Activated naive CD8-positive, alpha-beta T cell treated with anti-CD3 and anti-CD28 coated beads, Interleukin-2, amount 50 U/mL, for 16 hours (primary cell): ENCODE results near the gene COX14.

Source experiments
- DNase-seq: peaks from one replicate; pipeline ENCODE4 v3.0.0-alpha.2; 2020; ENCODE audit warnings: low read depth, low spot score

Gene COX14

DNA sequence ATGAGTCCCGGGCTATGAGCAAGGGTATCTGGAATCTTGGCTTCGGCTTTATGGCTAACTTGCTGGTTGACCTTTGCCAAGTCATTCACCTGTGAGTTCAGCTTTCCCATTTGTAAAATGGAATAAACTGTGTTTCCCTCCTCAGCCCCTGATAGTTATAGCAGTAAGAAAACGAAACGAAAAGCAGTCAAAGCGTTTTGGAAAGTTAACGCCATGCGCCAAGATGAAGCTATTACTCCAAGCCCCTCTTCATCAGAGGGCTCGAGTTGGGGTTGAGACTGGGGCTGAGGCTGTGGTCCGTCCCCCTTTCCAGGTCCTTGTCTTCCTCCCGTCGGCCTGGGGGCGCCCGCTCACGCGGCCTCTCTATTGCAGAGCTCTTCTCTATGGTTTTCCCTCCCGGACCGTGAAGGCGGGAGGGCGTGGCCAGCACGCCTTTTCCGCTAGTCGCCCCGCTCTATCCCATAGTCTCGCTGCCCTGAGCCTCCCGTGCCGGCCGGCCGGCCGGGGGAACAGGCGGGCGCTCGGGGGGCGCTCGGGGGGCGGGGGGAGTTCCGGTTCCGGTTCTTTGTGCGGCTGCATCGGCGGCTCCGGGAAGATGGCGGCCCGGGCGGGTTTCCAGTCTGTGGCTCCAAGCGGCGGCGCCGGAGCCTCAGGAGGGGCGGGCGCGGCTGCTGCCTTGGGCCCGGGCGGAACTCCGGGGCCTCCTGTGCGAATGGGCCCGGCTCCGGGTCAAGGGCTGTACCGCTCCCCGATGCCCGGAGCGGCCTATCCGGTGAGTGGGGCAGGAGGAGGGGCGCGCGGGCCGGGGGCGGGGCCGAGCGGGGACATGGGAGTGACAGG is 27.0 kb upstream of the COX14 start, which contains the start of gene SMARCD1:
Gene SMARCD1, plus strand, starts transcription at position 568 of the 840 bp plus-strand sequence. Its CDS starts 28 bp downstream, at position 596.
- peak; percentile 58 for DNase-seq

DNA sequence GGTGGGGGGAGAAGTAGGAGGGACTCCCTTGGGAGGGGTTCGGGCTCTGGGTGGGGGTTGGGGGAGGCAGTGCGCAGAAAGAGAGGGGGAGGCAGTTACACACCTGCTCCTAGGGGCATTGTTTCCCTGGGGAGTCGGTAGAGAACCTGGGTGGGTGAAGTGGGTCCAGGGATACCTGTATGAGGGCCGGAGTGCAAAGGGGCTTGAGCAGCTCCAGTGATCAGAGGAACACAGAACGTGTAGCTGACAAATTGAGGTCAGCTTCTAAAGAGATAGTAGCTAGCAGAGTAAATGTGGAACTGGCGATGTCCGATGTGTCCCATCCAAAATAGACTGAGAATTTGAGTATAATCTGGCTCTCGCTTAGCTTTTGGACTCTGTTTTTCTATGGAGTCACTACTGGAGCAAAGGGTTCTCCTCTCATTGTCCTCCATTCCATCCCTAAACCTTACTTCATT is 26.4 kb upstream of the COX14 start:
- no peak for DNase-seq

DNA sequence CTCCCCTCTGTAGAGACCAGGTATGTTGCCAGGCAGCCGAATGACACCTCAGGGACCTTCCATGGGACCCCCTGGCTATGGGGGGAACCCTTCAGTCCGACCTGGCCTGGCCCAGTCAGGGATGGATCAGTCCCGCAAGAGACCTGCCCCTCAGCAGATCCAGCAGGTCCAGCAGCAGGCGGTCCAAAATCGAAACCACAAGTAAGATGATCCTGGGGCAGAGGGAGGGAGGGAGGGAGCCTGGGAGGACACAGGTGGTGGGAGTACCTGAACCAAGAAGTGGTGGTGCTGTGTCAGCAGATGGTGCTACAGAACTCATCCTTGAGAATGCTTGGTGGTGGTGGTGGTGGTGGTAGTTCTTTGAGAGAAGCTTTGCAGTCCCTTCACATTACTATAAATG is 25.9 kb upstream of the COX14 start:
- no peak for DNase-seq

DNA sequence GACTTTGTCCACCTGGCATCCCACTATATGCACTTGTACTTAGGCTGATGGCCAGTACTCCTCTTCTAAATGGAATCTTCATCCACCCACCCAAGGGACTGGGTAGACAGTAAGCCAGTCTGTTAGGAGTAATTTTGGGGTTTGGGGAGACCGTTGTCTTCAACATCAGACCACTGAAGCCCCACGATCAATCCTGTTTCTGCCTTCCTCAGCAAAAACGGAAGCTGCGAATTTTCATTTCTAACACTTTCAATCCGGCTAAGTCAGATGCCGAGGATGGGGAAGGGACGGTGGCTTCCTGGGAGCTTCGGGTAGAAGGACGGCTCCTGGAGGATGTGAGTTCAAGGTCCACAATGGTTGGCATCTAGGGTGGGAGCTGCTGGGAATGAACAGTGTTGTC is 24.9 kb upstream of the COX14 start:
- DNase-seq = no peak

DNA sequence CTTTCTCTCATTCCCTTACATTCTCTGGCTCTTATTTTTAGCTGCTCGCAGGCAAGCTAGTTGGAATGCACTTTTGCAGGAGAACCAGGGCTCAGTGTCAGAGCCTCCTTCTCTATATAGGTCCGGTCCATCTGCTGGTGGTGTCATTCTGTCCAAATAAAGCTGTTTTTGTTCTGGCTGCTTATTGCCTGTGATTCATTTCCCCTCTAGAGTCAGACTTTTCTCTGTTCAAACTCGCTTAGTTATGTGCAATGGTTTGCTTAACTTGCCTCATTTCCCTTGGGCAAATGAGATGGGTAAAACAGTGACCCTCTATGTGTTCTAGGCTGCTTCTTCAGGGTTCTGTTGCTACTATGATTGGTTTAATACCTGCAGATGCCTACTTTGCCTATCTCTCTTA is 24.0 kb upstream of the COX14 start:
- no peak for DNase-seq

DNA sequence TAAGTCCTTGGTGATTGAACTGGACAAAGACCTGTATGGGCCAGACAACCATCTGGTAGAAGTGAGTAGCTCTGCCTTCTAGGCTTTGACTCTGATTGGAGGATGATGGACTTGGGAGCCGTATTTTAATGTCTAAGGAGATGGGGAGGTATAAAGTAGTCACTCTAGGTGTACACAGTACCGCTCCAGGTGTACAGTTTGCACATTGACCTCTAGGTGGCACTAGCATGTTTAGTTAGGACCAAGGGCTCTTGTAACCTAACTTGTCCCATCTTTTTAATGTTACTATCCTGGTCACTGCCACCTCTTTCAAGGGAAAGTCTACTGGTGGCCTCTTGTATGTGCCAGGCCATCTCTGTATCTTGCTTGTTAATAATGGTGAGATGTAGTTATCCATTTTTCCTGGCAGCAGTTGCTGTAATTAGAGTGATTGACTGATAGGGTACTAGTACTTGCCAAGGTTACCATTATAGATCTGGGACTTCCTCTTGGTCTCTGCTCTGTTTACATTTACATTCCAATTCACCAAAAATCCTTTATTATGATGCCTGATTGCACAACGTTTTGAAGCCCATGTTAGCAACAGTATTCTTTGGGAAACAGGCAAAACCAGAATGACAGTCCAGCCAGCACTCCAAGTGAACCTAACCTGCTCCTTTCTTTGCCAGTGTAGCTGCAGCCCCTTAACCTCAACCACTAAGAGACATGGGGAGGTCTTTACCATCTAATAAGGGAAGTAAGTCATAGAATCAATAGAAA is 23.3 kb upstream of the COX14 start:
- no peak for DNase-seq

DNA sequence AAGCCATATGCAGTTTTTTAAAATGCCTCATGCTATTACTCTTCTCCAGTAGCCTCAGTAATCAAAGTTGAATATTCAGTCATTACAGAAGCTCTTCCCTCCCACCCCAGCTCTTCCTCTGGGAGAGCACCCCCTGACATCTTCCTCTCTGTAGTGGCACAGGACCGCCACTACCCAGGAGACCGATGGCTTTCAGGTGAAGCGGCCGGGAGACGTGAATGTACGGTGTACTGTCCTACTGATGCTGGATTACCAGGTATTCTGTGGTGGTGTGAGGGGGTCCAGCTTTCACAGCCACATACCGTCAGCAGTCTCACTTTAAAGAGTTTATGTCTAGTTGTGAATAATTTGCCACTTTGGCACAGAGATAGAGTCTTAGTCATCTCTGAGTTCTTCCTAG is 22.3 kb upstream of the COX14 start:
- DNase-seq = no peak

DNA sequence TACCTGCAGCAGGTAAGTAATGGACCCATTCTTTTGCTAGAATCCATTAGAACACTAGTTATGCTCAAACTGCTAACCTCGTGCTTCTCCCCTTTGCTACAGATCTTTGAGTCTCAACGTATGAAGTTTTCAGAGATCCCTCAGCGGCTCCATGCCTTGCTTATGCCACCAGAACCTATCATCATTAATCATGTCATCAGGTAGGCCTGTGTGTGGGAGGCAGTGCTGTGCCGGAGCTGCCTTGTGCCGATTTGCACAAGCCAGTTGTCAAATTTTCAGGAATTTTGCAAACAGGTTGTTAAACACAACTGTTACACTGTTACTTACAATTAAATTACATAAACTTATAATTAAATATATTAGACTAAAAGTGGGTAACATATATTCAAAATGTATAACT is 21.6 kb upstream of the COX14 start:
- DNase-seq = no peak

DNA sequence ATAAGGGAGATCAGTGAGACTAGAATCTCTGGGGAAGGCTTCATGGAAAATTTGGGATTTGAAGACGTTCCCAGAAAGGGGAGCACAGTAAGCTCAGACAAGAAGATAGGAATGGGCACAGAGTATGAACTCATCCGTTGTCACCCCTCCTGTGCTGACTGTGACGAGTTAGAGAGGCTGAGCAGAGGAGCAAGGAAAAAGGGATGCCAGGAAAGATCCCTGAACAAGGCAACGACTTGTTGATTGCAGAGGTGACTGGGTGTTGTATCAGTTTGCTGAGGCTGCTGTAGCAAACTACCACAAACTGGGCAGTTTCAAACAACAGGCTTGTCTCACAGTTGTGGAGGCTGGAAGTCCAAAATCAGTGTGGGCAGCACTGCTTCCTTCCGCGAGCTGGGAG is 14.1 kb upstream of the COX14 start:
- DNase-seq = no peak

DNA sequence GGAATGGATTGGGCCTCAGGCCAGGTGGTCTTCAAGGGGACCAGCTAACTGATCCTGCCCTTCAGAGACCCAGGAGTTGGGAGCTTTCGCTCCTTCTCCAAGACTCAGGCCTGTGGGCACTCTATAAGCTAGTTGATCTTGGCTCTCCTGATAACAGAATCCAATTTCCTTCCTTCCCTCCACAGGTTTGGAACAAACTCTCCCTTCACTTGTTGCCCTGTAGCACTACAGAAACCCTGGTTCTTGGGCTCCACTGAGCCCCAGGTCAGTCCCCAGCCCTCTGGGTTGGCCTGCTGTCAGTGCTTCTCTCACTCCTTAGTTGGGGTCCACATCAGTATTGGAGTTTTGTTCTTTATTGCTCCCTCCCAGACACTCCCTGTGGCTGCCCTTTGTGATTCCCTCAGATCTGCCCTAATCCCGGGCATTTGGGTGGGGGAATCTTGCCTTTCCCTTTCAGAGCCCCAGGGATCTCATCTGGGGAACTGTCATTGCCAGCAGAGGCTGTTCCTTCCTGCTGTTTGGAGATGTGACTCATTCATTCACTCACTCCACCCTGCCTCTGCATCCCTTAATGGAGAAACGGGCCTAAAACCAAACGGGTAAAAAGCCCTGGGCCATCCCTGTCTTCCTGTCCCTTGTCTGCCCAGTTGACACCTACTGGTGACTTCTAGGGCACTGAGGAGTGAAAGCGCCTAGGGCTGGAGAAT is 12.6 kb upstream of the COX14 start:
- no peak for DNase-seq

DNA sequence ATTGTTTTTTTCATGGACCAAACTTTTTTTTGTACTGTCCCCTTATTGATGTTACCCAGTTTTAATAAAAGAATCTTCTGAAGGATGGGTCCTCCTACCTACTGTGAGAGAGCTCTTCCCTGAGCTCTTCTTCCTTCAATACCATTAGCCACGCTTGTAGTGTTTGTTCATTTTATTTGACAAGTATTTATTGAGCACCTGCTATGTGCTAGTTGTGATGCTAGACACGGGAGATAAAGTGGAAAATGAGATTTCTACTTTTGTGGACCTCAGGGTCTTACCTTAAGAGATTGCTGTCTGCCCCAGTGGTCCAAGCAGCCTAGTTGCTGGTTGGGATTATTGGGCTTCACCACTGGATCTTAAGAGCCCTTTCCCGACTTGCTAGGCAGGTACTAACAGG is 11.5 kb upstream of the COX14 start:
- no peak for DNase-seq

DNA sequence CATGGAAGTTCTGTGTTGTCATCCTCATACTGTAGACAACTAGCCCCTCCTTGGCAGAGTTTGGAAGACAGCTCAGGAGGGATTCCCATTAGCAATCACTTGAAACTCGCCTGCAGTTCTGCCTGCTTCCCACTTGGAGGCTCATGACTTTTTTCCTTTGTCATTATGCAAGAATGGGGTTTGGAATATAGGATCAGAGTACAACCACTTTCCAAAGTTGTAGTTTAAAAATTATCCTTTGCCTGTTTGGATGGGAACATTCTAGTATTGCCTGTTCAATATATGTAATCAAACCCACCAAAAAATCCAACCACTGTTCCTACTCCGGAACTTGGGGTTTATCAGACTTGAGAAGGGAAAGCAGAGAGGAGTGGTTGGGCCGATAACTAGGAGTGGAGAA is 10.4 kb upstream of the COX14 start:
- no peak for DNase-seq

DNA sequence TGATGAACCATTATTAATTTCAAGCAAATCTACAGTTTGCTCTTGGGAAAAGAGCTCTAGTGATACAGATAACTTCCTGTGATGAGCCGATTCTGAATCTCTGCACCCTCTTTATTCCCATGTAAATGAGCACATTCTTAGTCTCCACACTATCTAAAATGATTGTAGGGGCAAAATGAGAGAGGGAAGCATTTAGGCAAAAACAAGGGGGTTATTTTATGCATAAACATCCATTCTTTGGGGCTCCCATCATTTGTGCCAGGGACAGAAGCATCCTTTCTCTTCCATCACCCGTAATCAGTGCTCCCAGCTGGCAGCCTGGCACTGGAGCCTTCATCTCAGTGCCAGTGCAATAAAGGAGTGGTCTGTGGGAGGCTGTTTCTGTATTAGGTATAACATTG is 9.9 kb upstream of the COX14 start:
- no peak for DNase-seq

DNA sequence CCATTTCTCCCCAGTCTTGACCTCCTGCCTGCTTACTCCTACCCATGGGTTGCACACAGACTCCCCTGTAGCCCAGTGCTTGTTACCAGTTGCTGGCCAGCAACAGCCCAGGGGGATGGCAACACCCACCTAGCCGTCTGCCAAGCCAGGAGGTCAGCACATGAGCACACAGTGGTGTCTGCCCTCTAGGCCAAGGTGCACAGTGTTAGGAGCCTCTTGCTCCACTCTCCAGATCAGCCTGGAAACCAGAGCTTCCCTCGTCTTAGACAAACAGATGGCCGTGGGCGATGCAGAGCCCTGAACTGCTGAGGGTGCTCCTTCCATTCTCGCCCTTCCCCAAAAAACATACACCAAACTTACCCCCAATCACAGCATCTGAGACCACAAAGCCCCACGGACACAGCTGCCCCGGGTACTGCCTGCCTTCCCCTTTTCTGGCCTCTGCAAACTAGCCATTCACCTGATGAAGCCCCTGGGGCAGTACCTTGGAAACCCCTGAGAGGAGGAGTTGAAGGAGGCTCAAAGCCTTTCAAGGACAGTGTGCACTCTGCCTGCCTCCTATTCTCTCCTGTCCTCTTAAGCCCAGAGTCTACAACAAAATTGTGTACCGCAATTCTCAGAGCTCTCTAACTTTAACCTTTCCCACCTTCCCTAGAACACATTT is 9.3 kb upstream of the COX14 start:
- no peak for DNase-seq

DNA sequence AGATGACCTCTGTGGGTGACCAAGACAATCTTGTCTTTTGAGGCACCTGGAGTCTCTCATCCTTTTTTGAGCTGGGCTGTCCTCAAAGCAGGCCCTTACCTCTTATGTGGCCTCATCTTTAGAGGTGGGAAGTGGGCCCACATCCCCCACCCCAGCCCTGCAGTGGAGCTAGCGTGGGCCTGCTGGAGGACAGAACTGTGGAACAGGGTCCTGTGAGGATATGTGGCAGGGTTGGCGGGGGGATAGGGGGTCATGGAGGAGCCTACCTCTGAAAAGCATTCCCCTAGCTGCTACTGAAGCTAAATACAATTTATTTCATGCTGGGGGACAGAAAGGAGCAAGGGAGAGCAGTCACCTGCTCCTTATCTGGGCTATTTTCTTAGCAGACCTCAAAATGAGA is 8.7 kb upstream of the COX14 start:
- DNase-seq = no peak

DNA sequence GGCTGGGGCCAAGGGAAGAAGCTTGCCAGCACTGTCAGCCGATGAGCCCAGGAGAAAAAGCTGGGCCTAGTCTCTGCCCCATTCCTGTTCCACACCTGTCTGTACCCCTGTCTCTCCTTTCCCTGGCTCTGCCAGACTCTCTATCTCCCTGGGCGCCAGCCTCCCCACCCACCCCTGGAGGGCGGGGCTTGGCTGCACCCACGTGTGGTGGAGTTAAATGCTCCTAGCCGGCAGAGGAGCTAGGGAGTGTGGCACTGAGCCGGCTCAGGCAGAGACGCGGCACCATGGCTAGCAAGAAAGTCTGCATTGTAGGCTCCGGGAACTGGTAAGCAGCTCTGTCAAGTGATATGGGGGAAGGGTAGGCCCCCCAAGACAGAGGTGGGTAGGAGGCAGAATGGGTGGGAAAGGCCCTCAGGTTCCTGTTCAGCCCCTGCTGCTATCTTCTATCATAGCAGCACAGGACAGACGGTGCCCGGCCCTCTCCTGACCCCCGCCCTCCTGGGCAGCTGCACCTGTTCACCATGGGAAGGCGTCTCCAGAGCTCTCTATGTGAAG is 8.2 kb upstream of the COX14 start, which contains the start of gene GPD1:
Gene GPD1, plus strand, starts transcription at position 242 of the 555 bp plus-strand sequence. Its CDS starts 43 bp downstream, at position 285.
- DNase-seq = no peak

DNA sequence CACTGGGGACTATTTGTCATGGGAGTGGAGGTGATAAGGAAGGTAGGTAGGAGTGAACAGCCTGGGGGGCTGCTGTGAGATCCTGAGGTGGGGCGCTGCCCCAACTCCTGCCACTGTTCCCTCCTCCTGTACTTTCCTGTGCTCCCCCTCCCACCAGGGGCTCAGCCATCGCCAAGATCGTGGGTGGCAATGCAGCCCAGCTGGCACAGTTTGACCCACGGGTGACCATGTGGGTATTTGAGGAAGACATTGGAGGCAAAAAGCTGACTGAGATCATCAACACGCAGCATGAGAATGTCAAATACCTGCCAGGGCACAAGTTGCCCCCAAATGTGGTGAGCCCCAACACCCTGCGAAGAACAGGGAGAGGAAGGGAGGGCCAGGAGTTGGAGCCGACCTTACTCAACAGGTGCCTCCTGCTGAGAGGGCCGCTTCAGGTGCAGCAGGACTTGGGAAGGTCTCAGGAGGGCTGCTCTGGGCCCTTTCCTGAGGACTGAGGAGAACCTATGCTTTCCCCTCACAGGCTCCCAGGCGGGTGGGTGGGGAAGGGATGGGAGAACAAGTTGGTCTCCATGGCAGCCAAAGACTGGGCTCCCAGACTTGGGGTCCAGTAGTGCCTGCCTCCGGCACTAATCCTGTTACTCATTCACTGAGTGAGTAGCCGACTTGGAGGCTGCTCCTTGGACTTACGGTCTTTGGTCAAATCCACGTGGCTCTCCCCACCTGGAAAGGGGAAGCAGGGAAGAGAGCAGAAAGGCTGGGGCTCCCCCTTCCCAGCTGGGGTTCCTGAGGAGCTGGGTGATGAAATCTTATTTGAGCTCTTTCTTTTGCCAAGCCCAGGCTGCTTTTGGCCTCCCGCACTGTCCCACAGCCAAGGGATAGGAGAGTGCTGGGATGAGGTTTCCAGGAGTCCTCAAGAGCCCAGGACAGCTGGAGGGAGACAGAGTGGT is 7.3 kb upstream of the COX14 start:
- no peak for DNase-seq

DNA sequence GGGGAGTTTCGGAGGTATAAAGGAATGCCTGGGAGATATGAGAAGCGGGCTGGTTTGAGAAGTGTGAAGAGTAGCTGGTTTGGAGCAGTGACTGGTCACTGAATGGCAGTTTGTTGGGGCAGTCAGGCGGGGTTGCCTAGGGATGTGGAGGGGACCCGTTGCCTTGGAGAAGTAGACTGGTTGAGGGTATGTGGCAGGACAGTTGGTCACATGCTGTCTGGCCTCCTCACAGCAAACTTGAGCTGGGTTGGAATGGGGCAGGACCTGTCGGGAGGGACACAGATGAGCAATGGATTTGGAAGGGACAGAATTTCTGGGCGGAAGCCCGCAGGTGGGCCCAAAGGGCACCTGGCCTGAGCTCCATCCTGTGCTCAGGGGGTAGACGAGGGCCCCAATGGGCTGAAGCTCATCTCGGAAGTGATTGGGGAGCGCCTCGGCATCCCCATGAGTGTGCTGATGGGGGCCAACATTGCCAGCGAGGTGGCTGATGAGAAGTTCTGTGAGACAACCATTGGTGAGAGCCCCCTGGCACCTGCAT is 6.1 kb upstream of the COX14 start:
- DNase-seq = no peak

DNA sequence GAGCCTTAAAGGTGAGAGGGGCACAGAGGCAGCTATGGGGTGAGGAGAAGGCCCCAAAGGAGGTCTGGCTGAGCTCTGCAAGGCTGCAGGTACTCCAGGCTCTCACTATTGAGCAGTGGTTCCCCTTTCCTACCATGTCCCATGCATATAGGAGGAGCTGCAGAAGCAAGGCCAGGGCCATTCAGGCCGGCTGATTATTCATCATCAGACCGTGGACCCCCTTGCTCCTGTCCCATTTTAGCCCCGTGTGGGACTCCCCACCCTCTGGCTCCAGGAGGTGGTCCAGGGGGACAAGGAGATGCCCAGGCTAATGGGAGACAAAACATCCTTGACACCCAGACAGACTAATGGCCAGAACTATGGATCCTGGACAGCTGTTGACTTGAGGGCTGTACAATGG is 5.1 kb upstream of the COX14 start:
- no peak for DNase-seq
